ENCODE data around the gene CFAP65. TPM values are rescaled to one million over a fixed set of nuclear protein-coding genes. Genes with fewer than 3 reads are reported as not detected.

The CFAP65 gene
- total RNA-seq, 2 donors from 2014 or later = 0.05 to 1.6 TPM

DNA sequence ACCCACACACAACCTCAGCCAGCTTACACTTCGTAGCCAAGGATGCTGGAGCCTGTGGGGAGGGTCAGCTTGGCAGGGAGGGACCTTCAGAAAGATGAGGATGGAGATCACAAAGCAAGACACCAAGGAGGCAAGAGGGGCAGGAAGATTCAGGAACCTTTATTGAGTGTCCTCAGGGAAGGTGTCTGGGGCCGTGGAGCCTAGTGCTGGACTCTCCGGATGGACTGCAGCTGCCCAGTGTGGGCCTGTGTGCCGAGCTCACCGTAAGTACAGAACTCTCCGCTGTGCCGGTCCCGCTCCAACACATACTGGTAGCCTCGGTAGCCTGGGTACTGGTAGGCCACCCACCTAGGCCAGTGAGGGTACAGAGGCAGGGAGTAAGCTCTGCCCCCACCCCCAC lies 51.3 kb downstream of the CFAP65 start:
- DNase-seq = no peak
- no peak overlapping the region for H3K4me3 ChIP-seq
- H3K27me3 ChIP-seq = peaks cover 93% of the 10 kb centered on the region
- H3K4me1 ChIP-seq = peaks cover 12% of the 10 kb centered on the region
- no peaks in the 10 kb centered on the region for H3K9me3 ChIP-seq
- no peak overlapping the region for H3K9ac ChIP-seq (ENCODE audit: low read depth in 2 of 2, low read length in 2 of 2)
- intact Hi-C loops (cut with DNase I) = no loop called here
- TF ChIP-seq, protein P1, sequence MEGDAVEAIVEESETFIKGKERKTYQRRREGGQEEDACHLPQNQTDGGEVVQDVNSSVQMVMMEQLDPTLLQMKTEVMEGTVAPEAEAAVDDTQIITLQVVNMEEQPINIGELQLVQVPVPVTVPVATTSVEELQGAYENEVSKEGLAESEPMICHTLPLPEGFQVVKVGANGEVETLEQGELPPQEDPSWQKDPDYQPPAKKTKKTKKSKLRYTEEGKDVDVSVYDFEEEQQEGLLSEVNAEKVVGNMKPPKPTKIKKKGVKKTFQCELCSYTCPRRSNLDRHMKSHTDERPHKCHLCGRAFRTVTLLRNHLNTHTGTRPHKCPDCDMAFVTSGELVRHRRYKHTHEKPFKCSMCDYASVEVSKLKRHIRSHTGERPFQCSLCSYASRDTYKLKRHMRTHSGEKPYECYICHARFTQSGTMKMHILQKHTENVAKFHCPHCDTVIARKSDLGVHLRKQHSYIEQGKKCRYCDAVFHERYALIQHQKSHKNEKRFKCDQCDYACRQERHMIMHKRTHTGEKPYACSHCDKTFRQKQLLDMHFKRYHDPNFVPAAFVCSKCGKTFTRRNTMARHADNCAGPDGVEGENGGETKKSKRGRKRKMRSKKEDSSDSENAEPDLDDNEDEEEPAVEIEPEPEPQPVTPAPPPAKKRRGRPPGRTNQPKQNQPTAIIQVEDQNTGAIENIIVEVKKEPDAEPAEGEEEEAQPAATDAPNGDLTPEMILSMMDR (IDR thresholded peaks at IDR 0.05) = no peak
- H3K36me3 ChIP-seq = no peaks in the 10 kb centered on the region
- H3K27ac ChIP-seq = no peak overlapping the region

DNA sequence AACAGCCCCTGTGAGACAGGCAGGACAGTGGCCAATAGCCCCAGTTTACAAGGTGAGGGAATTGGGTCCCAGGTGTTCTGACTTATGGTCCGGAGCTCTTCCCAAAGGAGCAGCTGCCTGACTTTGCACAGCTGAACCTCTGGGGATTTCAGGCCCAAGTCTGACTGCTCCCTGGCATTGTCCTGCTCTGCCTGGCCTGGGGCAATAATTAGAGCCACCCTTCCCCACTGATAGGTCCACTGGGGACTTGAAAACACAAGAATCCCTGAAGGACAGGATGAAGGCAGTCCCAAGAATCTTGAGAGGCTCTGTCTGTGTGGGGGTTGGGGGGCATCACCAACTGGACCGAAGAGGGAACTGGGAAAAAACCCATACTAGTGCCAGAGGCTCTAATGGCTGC lies 52.7 kb downstream of the CFAP65 start:
- H3K4me1 ChIP-seq = peaks cover 13% of the 10 kb centered on the region
- H3K9ac ChIP-seq (ENCODE audit: low read depth in 2 of 2, low read length in 2 of 2) = no peak overlapping the region
- TF ChIP-seq, protein P1 (IDR thresholded peaks at IDR 0.05) = no peak
- no peaks in the 10 kb centered on the region for H3K9me3 ChIP-seq
- H3K4me3 ChIP-seq = no peak overlapping the region
- no peak overlapping the region for H3K27ac ChIP-seq
- no peaks in the 10 kb centered on the region for H3K36me3 ChIP-seq
- peaks cover 95% of the 10 kb centered on the region for H3K27me3 ChIP-seq
- DNase-seq = no peak
- intact Hi-C loops (cut with DNase I) = no loop called here

DNA sequence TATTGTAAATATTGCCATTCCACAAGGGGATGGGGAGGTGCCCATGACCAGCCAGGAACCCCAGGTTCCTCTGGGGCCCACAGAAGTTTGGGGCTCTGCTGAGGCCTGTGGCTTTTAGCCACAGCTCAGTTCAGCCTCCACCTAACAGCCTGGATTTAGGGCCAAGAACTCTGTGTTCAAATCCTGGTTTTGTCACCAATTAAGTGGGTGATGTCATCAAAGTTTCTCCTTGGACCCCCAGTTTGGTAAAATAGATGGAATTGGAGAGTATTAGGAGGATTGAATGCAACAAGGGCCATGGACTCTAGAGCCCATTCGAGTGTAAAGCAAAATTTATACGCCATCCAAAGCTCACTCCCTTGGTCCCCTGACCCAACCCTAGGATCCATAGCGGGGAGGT lies 53.2 kb downstream of the CFAP65 start:
- Histone ChIP-seq H3K27ac (no peak overlapping the region), H3K4me3 (no peak overlapping the region), H3K27me3 (peaks cover 95% of the 10 kb centered on the region), H3K36me3 (no peaks in the 10 kb centered on the region), H3K9ac (ENCODE audit: low read depth in 2 of 2, low read length in 2 of 2) (no peak overlapping the region), H3K4me1 (peaks cover 8% of the 10 kb centered on the region), H3K9me3 (no peaks in the 10 kb centered on the region)
- DNase-seq = no peak
- intact Hi-C loops (cut with DNase I) = no loop called here
- TF ChIP-seq, protein P1 (IDR thresholded peaks at IDR 0.05) = no peak

DNA sequence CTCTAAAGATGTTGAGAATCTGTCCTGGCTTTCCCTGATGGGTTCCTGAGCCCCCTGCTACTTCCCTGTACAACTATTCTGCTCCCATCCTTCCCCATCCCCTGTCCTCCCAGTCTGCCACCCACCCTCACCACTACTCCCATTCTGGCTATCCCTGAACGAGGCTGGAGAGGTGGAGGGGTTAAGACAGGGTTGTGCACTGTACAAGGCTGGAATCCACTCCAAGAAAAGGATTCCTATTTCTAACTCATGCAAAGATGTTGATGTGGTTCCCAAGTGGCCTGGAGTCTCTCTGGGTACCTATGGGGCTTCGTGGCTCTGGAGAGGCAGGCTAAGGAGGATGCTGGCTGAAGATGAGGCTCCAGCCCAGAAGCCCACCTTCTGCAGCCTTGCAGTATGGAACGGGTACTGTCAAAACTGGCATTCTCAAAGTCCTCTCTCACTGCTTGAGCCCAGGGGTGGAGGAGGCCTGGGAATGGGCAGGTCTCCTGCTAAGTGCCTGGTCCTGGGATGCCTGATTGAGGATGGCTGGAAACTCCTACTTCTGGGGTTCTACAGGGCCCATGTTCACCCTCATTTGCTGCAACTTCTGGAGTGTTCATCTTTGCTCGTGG lies 55.1 kb downstream of the CFAP65 start:
- Histone ChIP-seq H3K4me3 (no peak overlapping the region), H3K9ac (ENCODE audit: low read depth in 2 of 2, low read length in 2 of 2) (no peak overlapping the region), H3K36me3 (no peaks in the 10 kb centered on the region), H3K4me1 (peaks cover 9% of the 10 kb centered on the region), H3K27ac (no peak overlapping the region), H3K9me3 (no peaks in the 10 kb centered on the region), H3K27me3 (peaks cover 95% of the 10 kb centered on the region)
- TF ChIP-seq, protein P1 (IDR thresholded peaks at IDR 0.05) = no peak
- intact Hi-C loops (cut with DNase I) = no loop called here
- no peak for DNase-seq

DNA sequence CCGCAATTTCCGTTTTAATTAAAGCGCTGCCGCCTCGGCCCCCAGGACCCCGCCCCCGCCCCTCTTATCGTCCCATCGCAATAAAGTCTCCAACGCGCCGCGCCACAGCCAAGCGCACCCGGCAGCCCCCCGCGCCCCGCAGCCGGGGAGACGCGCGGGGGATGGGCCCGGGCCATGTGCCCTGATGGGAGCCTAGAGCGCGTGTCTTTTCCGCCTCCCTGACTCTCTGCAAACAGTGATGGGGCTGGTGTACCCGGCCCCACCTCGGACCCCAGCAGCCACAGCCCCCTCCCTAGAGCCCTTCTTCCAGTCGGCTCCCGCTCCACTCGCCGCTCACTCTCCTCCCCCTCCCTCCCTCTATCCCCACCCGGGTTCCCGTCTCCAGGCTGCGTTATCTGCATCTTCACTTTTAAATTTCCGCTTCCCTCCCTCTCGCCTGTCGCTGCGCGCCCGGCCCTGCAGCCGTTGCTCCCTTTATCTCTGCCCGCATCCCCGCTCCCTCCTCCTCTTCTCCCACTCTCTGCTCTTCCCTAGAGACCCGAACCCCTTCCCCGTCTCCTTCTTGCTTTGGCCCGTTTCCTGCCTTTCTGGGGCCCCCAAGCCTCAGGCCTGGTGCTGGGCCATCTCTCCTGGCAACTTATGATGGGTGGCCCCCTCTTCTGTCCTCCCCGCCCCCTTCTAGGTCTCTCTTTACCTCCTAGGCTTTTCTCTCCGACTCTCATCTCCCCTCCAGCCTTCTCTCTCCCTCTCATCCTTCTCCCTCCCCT lies 55.8 kb downstream of the CFAP65 start:
- Histone ChIP-seq H3K27me3 (peaks cover 95% of the 10 kb centered on the region), H3K27ac (no peak overlapping the region), H3K9ac (ENCODE audit: low read depth in 2 of 2, low read length in 2 of 2) (no peak overlapping the region), H3K4me3 (no peak overlapping the region), H3K9me3 (no peaks in the 10 kb centered on the region), H3K4me1 (peaks cover 9% of the 10 kb centered on the region), H3K36me3 (no peaks in the 10 kb centered on the region)
- intact Hi-C loops (cut with DNase I) = no loop called here
- no peak for DNase-seq
- TF ChIP-seq, protein P1 (IDR thresholded peaks at IDR 0.05) = no peak
